HG03045 (cell line): Measurements from ENCODE around the gene CTNNA3.

ENCODE experiments used
- ATAC-seq: cut with Tn5 transposase; IDR thresholded peaks from one replicate; pipeline ENCODE4 v1.9.1; 2021; ENCODE audit warnings: mild to moderate bottlenecking, moderate library complexity; ENCODE audit not compliant: unreplicated experiment

The CTNNA3 gene

DNA sequence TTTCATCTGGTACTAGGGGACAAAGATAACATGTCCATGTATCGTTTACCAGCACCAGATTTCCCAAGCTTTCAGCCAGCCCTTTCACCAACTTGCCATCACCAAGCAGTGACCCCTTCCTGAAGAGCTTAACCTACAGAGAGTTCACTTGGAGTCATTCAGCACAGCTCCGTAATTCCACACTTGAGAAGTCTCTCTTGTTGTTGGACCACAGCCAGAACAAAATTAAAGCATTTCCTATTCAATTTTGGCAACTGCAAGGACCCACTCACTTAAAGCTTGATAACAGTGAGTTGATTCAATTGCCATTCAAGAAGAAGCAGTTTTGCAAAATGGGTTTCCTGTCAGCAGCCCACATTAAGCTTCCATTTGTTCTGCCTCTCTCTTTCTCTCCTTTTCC lies 858.7 kb downstream of the CTNNA3 start:
- no peak for ATAC-seq

DNA sequence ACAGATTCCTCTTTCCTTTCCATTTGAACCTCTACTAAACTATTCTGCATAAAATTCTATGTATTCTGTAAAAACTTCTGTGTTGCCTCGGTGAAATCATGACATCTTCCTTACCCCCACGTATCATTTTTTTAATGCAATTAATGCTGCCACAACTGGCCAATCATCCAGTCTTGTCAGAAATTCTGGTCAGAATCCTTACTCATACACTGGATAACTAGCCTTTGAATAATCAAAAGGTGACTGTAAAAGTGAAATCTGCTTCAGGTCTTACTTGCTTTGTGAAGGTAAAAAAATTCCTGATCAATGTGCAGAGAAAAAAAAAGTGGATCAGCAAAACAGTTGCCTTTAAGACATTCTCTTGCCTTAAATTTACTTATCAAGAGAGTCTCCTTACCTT lies 859.2 kb downstream of the CTNNA3 start:
- no peak for ATAC-seq

DNA sequence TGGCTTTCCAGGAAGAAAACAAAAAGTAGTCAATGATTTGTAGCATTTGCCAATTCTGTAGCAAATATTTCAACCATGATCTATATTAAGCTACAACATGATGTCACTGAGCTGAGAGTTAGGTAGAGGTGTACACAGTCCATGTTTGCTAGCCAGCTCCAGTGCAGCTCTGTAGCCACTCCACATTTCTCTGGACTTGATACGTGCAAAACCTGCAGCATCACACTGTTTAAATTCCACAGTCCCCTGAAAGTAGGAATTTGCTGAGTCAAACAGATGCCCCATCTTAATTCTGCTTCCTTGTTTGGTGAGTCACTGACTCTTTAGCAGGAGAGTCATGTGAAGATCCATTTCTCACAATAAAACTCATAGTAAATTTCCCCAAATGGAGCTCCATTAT lies 859.9 kb downstream of the CTNNA3 start:
- no peak for ATAC-seq

DNA sequence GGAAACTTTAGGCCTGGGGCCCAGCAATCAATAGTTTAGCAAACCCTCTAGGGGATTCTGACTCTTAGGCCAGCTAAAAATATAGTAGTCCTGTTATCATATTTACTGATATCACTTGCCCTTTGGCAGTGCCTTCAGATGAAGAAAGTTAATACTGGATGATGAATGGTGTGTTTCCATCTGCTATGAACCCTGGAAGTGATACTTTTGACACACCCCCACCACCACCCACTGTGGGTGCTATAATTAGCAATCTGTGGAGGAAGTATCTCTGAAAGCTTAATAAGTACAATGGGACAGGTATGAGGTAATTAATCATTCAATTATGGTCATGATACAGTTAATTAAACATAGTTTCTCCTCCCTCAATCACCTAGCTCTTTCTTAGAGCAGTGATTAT lies 860.6 kb downstream of the CTNNA3 start:
- ATAC-seq, result no peak

DNA sequence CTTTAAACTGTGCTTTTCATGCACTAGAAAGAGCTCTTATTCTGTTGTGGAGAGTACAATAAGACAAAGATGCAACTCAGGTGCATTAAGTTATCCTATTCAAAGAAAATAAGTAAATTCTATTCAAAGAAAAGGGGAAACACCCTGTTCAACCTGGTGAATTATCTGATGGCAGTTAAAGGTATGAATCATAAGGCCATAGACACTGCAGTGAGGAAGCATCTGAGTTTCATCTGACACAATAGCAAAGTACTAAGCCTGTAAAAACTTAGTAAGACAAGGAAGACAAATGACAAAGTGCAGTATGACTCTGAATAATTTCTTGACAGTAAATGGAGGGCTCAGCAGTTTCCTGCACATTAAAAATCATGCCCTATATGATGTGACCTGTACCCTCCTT lies 861.2 kb downstream of the CTNNA3 start:
- ATAC-seq, result no peak

DNA sequence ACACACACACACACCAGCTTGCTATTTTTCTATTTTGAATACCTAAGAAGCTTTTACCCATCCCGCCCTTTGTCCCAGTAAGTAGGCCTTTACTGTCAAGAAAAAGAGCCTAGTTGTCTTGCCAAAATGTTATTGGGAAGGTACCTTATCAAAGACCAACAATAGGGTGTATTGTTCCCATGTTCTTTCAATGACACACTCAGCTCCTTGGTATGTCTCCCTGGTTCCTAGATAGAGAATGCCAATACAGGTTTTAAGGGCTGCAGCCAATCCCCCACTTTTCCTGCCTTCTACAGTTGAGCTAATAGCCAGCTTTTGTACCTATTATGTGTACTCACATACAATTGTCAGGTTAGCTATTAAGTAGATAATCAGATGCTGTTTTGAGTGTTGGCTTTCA lies 862.1 kb downstream of the CTNNA3 start:
- no peak for ATAC-seq

DNA sequence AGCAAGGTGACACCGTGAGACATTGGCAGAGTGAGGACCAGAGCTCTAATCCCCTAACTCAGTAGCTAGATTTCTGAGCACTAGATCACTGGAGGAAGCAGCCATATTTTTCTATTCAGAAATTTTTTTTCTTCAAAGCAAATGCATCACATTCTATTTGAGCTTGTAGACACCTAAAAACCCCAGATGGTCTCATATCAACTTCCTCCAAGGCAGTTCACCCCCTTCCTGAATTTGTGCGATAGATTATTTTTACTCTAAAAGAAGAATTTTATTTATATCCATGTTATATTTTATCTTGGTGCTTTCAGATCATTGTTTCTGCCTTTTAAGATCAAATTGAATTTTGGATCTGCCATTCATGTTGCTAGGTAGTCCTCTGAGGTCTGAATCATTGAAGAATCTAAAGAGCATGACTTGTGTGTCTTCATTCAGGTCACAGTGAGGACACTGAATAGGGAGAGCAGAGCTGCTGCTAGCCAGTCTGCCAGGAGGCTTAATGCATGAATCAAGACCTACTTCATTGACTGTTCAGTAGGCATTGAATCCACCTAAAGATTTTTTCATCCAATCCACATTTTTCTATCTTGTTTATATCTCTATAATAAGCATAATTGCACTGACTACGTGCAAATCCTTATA lies 863.1 kb downstream of the CTNNA3 start:
- ATAC-seq, result no peak

DNA sequence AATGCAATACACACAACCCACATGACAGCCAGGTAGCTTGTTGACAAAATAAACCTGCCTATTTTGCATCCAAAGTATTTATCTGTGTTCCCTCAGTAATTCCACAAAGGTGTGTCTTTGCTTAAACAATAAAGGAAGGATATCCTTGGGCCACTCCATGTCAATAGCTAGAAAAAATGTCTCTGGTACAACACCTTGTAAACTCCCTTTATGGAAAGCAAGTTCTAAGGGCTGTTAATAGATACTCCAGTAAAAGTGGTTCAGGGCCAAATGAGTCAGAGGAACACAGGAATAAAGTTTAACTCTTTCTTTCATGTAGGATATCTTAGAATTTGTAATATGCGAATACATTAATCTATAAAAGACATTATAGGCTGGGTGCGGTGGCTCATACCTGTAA lies 867.0 kb downstream of the CTNNA3 start:
- no peak for ATAC-seq

DNA sequence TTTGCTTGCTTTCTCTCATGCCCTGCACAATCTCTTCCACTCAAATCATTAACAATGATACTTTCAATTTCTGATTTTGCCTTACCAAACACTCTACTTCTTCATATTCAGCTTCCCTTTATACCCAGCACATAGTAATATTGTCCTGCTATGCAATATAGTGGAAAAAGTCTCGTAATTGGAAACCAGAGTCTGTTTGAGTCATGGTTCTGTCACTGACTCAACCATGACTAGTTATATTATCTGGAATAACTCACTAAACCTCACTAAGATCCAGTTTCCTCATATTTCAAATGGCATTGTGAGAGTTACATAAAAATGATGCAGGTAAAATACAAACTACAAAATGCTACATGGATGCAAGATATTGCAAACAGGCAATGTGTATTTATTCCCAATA lies 868.6 kb downstream of the CTNNA3 start:
- ATAC-seq, result no peak

DNA sequence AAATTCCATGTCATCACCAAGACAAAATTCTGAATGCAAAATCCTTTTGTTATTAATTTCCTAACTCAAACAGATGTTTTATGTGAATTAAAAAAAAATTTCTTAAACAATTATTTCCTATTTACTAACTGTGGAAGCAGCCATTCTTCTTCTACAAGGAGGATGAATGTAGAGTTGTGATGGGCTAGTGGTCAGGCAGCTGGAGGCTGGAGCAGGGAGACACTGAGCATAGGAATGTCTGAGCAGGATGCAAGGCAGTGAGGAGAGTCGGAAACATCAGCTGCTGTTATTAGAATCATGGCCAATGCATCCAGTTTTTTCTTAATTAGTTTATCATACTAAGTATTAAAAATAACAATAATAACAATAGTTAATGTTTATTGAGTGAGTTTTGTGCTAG lies 872.7 kb downstream of the CTNNA3 start:
- no peak for ATAC-seq

DNA sequence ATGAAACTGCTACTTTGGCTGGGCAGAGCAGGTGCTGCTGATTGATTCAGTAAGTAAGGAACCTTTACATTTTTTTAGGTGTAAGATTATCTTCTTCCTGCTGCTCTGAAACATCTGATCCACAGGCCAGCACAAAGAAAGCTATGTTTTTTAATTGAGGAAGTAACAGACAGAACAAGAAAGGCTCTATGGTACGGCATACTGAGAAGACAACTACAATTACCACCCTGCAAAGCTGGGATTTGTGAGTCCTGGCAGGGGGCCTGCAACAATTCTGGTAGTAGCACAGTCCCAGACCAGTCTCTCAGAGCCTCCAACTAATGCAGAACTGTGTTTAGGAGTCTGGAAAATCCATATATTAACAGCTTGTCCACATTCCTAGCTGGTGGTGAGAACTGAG lies 873.2 kb downstream of the CTNNA3 start:
- ATAC-seq, result no peak

DNA sequence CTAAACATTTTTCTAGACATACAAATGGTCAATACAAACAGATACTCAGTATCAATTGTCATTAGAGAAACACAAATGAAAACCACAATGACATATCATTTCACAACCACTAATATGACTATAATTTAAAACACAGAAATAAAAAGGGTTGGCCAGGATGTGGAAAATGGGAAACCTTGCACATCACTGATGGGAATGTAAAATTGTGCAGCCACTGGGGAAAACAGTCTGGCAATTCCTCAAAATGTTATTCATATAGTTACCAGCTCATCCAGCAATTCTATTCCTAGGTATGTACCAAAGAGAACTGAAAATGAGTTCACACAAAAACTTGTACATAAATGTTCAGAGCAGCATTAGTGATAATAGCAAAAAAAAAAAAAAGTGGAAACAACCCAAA lies 876.3 kb downstream of the CTNNA3 start:
- no peak for ATAC-seq

DNA sequence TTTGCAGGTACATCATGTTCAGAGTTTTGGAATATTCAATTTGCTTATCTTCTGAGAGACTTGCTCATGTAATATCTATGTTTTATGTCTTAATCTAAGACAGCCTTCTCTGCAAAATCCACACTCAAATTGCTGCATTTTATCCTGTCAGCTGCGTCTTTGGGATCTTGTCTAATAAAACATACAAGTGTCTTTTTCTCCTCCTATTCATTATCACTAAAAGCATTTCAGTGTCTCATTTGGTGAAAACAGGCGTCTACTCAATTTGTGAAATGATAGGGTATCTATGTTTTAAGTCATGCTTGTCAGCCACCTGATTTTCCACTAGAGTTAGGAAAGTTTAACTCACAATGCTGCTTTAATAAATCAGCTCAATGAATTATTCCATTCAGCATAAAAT lies 882.9 kb downstream of the CTNNA3 start:
- ATAC-seq, result no peak

DNA sequence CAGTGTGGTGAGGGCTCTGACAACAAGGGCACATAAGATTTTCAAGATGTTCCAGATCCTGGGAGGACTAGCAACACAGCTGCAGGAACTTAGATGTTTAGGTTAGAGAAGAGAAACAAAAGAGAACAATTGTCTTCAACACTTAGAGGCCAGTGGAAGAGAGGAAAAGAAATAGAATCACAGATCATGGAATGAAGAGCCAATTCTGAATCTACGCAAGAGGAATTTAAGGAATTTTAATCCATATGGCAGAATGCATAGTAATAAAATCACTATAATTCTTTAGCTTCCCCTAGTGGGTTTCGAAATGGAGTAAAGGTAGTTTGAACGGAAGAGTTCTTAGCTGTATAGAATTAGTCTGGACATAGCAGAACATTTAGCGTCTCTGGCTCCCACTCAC lies 884.8 kb downstream of the CTNNA3 start:
- no peak for ATAC-seq

DNA sequence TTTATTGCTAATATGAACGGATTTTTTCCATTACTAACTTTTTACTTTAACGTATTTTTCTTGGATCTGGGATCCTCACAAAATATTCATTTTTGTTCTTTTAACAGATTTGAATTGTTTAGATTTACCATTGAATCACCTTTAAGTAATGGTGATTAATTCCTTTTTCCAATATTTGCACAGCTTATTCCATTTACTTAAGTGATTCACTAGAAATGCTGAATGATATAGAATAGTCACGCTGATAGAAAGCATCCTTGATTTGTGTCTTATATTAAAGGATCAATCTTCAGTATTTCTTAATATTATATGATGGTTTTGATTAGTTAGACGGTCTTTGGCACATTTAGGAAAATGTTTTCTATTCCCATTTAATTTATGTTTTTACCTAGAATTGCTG lies 886.6 kb downstream of the CTNNA3 start:
- no peak for ATAC-seq

DNA sequence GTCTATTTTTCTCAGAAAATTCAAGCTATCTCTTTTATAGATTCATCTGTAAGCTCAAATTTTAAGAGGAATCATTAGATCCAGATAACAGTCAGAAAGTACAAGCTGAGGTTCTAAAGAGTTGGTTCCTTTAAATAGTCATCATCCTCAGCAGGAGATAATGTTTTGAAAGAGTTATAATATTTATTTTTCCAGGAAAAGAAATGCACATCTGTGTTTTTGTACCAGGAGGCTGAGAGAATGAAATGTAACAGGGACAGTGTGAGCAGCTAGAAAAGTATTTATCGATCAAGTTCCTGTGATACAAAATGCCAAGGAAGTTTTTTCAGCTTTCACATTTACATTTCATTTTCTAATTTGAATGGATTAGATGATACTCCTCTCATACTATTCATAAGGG lies 890.4 kb downstream of the CTNNA3 start:
- no peak for ATAC-seq

DNA sequence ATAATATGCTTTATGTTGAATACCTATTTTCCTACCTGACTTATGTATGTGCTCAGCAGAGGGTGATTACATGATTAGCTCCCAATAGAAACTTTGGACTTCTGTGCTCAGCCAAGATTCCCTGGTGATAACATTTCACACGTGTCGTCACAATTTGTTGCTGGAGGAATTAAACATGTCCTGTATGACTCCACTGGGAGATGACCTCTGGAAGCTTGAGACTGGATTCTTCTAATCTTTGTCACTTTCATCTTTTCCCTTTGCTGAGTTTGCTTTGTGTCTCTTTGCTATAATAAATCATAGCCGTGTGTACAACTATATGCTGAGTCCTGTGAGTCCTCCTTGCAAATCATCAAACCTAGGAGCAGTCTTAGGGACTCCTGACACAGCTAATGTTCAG lies 891.0 kb downstream of the CTNNA3 start:
- no peak for ATAC-seq

DNA sequence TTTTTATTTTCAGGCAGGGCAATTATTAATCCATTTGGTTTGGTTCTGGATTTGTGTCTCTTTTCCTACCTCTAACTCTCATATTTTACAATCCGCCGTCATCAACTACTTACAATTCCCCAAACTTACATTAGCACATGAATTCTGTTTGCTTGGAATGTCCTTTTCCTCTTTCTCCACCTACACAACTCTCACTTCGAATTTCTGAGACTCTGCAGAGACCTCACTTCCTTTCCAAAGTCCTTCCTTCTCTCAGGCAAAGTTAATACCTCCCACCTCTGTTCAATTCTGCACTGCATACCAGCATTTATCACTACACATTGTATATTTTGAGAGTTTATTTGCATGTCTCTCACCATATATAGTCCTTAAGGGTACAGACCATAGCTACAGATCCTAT lies 892.8 kb downstream of the CTNNA3 start:
- no peak for ATAC-seq

DNA sequence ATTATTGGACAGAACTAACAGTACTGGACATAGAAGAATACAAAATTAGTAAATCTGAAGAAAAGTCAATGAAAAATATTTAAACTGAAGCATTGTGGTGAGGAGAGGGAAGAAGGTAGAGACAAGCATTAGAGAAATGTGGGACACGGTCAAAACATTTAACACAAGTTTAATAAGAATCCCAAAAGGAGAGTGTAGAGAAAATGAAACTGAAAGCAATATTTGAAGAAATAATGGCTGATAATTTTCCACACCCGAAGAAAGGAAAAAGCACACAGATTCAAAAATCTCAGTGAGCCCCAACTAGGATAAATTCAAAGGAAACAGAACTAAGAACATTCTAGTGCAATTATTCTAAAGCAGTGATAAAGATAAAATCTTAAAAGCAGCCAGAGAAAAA lies 896.5 kb downstream of the CTNNA3 start:
- ATAC-seq, result no peak

DNA sequence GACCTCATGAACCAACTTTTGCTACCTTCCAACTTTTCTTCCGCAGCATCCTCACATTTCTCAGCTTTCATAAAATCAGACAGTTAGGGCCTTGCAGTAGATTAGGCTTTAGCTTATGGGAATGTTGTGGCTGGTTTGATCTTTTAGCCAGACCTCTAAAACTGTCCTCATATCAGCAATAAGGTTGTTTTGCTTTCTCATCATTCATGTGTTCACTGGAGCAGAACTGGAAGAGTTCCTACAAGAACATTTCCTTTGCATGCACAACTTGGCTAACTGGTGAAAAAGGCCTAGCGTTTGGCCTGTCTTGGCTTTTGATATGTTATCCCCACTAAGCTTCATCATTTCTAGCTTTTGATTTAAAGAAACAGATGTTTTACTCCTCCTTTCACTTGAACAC lies 900.1 kb downstream of the CTNNA3 start:
- ATAC-seq, result no peak

DNA sequence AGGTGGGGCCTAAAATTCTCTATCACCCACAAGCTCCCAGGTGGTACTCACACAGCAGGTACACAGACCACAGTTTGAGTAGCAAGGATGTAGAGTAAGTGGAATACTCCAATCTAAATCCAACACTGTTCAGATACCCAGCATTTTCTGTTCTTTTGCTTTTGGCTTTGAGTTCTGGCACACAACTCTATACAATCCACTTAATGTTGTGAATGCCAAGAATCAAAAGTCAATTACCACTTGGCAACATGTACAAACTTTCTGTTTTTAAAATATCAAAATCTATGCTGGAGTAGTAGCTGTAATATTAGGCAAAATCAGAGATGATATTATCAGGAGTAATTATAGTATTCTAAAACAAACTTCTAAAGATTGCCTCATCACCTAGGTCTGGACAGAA lies 903.6 kb downstream of the CTNNA3 start:
- no peak for ATAC-seq

DNA sequence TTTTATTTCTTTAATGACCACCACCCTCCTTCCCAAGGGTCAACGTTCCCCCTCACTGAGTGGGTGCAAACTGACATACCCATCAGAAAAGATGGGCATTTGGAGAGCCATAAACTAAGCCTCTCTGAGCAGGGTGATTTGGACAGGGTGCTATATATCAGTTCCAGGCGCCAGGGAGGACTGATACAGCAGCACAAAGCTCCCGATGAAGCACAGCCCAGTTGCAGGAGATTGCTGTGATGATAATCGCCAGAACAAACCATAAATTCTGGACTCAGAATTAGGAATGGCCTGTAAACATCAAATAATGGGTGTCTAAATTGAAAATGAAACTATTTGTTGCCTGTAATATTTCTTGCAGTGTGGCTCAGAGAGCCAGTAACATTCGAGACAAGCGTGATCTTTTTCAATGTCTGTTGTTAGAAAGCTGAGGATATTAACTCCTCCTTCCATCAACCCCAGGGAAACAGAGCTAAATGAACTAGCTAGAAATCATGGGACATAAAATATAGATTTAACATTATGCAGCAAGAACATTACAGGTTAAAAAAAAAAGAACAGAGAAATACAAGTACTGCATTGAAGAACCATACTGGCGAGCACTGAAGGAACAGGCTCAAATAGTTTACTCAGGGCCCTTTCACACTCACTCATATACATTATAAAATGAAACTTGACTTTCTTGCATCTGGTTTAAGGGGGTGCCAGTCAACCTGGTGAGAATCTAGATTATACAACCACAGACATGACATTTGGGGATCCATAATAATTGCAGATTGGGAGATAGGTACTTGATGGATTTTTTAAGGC lies 907.6 kb downstream of the CTNNA3 start:
- ATAC-seq, result no peak

DNA sequence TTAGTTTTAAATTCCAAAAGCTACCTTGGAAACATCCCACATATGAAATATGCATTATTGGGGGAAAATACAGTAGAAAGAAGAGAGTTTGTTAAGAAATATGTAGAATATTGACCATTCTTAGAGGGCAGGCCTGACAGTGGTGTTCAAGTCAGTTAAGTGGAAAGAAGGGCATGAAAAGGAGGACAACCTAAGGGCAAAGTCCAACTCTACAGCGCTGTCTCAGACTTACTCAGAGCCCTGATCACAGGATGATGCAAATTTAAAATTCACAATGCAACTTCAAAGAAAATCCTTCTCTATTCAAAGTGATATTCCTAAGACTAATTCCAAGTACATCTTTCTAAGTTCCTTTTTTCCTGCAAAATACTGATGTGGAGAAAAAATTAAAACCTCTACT lies 909.3 kb downstream of the CTNNA3 start:
- ATAC-seq, result no peak
